Keratinocyte (primary cell): Measurements from ENCODE around the gene LGR6. TPM values are rescaled to one million over a fixed set of nuclear protein-coding genes. Genes with fewer than 3 reads are reported as not detected.
"Not testable (repeated sequence)": the region's sequence is repeated elsewhere in the genome, so short reads cannot be mapped to it uniquely, and the experiment has no call there.

Source experiments
- DNase-seq: peaks from one replicate; pipeline ENCODE4 v3.0.0-alpha.2; 2011; ENCODE audit warnings: low read depth, missing footprints, low spot score
- FAIRE-seq: peaks from 2 replicates; lab custom pipeline; 2011; peaks lifted over from hg19 to GRCh38; lab: Jason Lieb, UNC
- H2AFZ ChIP-seq: 2 replicates; pipeline ENCODE4 v1.6.0; 2012; ENCODE audit warnings: low read length, control low read depth, inconsistent platforms; ENCODE audit not compliant: control insufficient read depth
- H3K27ac ChIP-seq: 2 replicates; pipeline ENCODE4 v1.5.1; 2011; ENCODE audit warnings: low read length; ENCODE audit not compliant: control insufficient read depth, insufficient read depth
- H3K27me3 ChIP-seq: 3 replicates; pipeline ENCODE4 v1.6.0; 2011; ENCODE audit warnings: low read length; ENCODE audit not compliant: control insufficient read depth, insufficient read depth; ENCODE audit errors: extremely low read depth
- H3K36me3 ChIP-seq, 2 experiments: 2 replicates in 1 of 2; 3 replicates in 1 of 2; pipeline ENCODE4 v1.5.1; 2011; ENCODE audit warnings: low read length in 2 of 2, mild to moderate bottlenecking in 1 of 2; ENCODE audit not compliant: control insufficient read depth in 2 of 2, insufficient read depth in 2 of 2; ENCODE audit errors: extremely low read depth in 1 of 2
- H3K4me1 ChIP-seq: 3 replicates; pipeline ENCODE4 v1.5.1; 2011; ENCODE audit warnings: low read length; ENCODE audit not compliant: control insufficient read depth, insufficient read depth; ENCODE audit errors: extremely low read depth
- H3K4me2 ChIP-seq: 3 replicates; pipeline ENCODE4 v1.6.0; 2011; ENCODE audit warnings: low read depth, low read length; ENCODE audit not compliant: control insufficient read depth, insufficient read depth; ENCODE audit errors: extremely low read depth
- H3K4me3 ChIP-seq, 3 experiments: fragments of 200-600 bp in 1 of 3; sonication (generic) in 1 of 3; 2 replicates in 2 of 3; 3 replicates in 1 of 3; pipeline ENCODE4 v1.5.1; 2011 to 2016; ENCODE audit warnings: low read length in 3 of 3, mild to moderate bottlenecking in 3 of 3, control low read depth in 2 of 3, inconsistent platforms in 1 of 3, low read depth in 1 of 3, mixed read lengths in 1 of 3, mixed run types in 1 of 3, moderate library complexity in 1 of 3; ENCODE audit not compliant: control insufficient read depth in 2 of 3, insufficient read depth in 2 of 3; ENCODE audit errors: extremely low read depth in 1 of 3
- H3K79me2 ChIP-seq: 2 replicates; pipeline ENCODE4 v1.6.0; 2012; ENCODE audit warnings: low read length; ENCODE audit not compliant: control insufficient read depth, insufficient read depth
- H3K9ac ChIP-seq: 3 replicates; pipeline ENCODE4 v1.6.0; 2011; ENCODE audit warnings: low read length; ENCODE audit not compliant: control insufficient read depth, insufficient read depth; ENCODE audit errors: extremely low read depth
- H3K9me1 ChIP-seq: 3 replicates; pipeline ENCODE4 v1.6.0; 2011; ENCODE audit warnings: low read length; ENCODE audit not compliant: control insufficient read depth, insufficient read depth; ENCODE audit errors: extremely low read depth
- H3K9me3 ChIP-seq: 2 replicates; pipeline ENCODE4 v1.5.1; 2012; ENCODE audit warnings: low read depth, low read length; ENCODE audit not compliant: control insufficient read depth
- H4K20me1 ChIP-seq: 3 replicates; pipeline ENCODE4 v1.6.0; 2011; ENCODE audit warnings: low read length; ENCODE audit not compliant: control insufficient read depth, insufficient read depth; ENCODE audit errors: extremely low read depth
- EZH2 ChIP-seq: IDR thresholded peaks from one replicate; pipeline ENCODE4 v1.6.1; 2012; ENCODE audit warnings: inconsistent platforms, mild to moderate bottlenecking, low read length, moderate library complexity
- dilution Hi-C: fragments of 300-500 bp; cut with MboI; formaldehyde crosslinking; loops from one replicate; pipeline ENCODE4 v1.7.0; 2020; ENCODE audit warnings: low sequenced_read_pairs; ENCODE audit not compliant: extremely low pct_ligation_motif_present
- polyA plus RNA-seq, 5 experiments: library from polyadenylated mRNA; depleted of rRNA in 3 of 5; stranded (reverse) in 3 of 5; stranded (forward) in 1 of 5; unstranded in 1 of 5; fragments of >200 nt; gene quantifications; 1 replicate in 1 of 5; 2 replicates in 3 of 5; 3 replicates in 1 of 5; pipeline versions ENCODE4 v1.2.1 to v1.2.3, GENCODE V29; 2011 to 2012; ENCODE audit warnings: missing spikeins in 2 of 5, low read depth in 1 of 5, low replicate concordance in 1 of 5
- TF ChIP-seq, protein P1 (sequence below), 3 experiments: IDR thresholded peaks in 1 of 3; conservative IDR thresholded peaks in 1 of 3; optimal IDR thresholded peaks in 1 of 3; 2 replicates in 2 of 3; 3 replicates in 1 of 3; pipeline versions ENCODE3 to v1.5.1; 2011; ENCODE audit warnings: low read length in 3 of 3, mild to moderate bottlenecking in 3 of 3, moderate library complexity in 2 of 3, control low read depth in 1 of 3, inconsistent platforms in 1 of 3; ENCODE audit not compliant: insufficient read depth in 2 of 3; ENCODE audit errors: extremely low read depth in 1 of 3

Gene LGR6
- polyA plus RNA-seq, 1 donor (not counting 4 experiments of a cell fraction or from before 2014, with no cell fraction given) = 0.42 TPM

GRCh38 chr1:202176949-202177927 is 16.4 kb upstream of the LGR6 start:
- TF ChIP-seq, protein P1, sequence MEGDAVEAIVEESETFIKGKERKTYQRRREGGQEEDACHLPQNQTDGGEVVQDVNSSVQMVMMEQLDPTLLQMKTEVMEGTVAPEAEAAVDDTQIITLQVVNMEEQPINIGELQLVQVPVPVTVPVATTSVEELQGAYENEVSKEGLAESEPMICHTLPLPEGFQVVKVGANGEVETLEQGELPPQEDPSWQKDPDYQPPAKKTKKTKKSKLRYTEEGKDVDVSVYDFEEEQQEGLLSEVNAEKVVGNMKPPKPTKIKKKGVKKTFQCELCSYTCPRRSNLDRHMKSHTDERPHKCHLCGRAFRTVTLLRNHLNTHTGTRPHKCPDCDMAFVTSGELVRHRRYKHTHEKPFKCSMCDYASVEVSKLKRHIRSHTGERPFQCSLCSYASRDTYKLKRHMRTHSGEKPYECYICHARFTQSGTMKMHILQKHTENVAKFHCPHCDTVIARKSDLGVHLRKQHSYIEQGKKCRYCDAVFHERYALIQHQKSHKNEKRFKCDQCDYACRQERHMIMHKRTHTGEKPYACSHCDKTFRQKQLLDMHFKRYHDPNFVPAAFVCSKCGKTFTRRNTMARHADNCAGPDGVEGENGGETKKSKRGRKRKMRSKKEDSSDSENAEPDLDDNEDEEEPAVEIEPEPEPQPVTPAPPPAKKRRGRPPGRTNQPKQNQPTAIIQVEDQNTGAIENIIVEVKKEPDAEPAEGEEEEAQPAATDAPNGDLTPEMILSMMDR (optimal IDR thresholded peaks at IDR 0.05 in 1 of 3, IDR thresholded peaks at IDR 0.05 in 1 of 3, conservative IDR thresholded peaks at IDR 0.05 in 1 of 3; ENCODE audit: extremely low read depth in 1 of 3, insufficient read depth in 2 of 3, low read length in 3 of 3) = no peak
- TF ChIP-seq EZH2 = no peak
- no peak for FAIRE-seq

GRCh38 chr1:202179828-202180750 is 13.5 kb upstream of the LGR6 start:
- Histone ChIP-seq H3K27ac (no peak overlapping the region), H3K4me2 (no peak overlapping the region), H3K9me1 (no peaks in the 10 kb centered on the region), H4K20me1 (no peaks in the 10 kb centered on the region), H3K27me3 (peaks cover 22% of the 10 kb centered on the region), H3K4me3 (no peak overlapping the region), H3K79me2 (no peaks in the 10 kb centered on the region), H3K9me3 (no peaks in the 10 kb centered on the region), H3K9ac (no peak overlapping the region), H3K4me1 (no peaks in the 10 kb centered on the region), H3K36me3 (no peaks in the 10 kb centered on the region), H2AFZ (no peak overlapping the region)
- TF ChIP-seq, protein P1 (optimal IDR thresholded peaks at IDR 0.05 in 1 of 3, IDR thresholded peaks at IDR 0.05 in 1 of 3, conservative IDR thresholded peaks at IDR 0.05 in 1 of 3; ENCODE audit: extremely low read depth in 1 of 3, insufficient read depth in 2 of 3, low read length in 3 of 3) = no peak
- no peak for TF ChIP-seq EZH2
- dilution Hi-C loops = no loop called here
- FAIRE-seq (no peak), DNase-seq (no peak)

More at GRCh38 chr1:202176949-202177927, 16.4 kb upstream of the LGR6 start:
- Histone ChIP-seq H3K79me2 (no peaks in the 10 kb centered on the region), H3K9ac (no peak overlapping the region), H3K36me3 (no peaks in the 10 kb centered on the region), H3K4me1 (no peaks in the 10 kb centered on the region), H4K20me1 (no peaks in the 10 kb centered on the region), H3K9me3 (no peaks in the 10 kb centered on the region), H2AFZ (no peak overlapping the region), H3K27me3 (peaks cover 19% of the 10 kb centered on the region), H3K4me3 (no peak overlapping the region), H3K9me1 (no peaks in the 10 kb centered on the region), H3K4me2 (no peak overlapping the region), H3K27ac (no peak overlapping the region)
- no peak for DNase-seq
- dilution Hi-C loops = no loop called here

DNA sequence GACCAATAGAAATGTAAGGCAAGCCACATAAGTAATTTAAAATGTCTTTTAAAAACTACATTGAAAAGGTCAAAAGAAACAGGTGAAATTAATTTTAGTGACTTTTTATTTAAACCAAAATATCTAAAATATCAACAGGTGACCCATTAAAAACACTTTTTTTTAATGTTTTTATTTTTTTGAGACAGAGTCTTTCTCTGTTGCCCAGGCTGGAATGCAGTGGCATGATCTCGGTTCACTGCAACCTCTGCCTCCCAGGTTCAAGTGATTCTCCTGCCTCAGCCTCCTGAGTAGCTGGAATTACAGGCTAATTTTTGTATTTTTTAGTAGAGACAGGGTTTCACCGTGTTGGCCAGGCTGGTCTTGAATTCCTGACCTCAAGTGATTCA is 12.9 kb upstream of the LGR6 start:
- H3K4me2 ChIP-seq, DNase-seq, dilution Hi-C loops, H4K20me1 ChIP-seq, H3K9me3 ChIP-seq, H3K27ac ChIP-seq, H3K9ac ChIP-seq, H3K4me1 ChIP-seq, H3K79me2 ChIP-seq, H3K4me3 ChIP-seq, H2AFZ ChIP-seq, H3K9me1 ChIP-seq, H3K36me3 ChIP-seq, FAIRE-seq: not testable (repeated sequence)
- peaks cover 24% of the 10 kb centered on the region for H3K27me3 ChIP-seq
